ENCODE data around the gene ARMC8. TPM values are rescaled to one million over a fixed set of nuclear protein-coding genes. Genes with fewer than 3 reads are reported as not detected.

Gene ARMC8
- total RNA-seq, 1 donor from 2014 or later: 53.2 TPM

DNA sequence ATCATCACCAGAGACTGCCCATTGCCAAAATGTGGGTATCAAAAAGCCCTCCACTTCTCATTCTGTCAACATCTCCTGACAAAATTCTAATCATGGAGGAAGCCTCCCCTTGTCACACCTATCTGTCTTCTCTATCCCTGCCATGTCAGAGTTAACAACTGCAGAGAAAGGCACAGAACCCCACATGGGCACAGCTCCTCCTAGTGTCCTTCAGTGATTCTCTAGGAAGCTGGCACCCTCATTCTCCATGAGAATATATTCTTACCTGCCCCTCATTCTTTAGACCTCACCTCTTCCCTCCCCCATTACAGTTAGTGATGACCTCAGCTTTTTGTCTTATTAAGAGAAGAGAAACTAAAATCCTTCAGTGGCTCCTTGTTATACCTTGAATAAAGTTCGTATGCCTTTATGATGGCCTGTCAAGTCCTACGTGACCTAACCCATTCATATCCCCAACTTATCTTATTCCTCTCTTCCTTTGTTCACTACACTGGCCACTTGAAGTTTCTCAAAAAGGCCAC lies 97.9 kb downstream of the ARMC8 start:
- TF ChIP-seq, protein P1, sequence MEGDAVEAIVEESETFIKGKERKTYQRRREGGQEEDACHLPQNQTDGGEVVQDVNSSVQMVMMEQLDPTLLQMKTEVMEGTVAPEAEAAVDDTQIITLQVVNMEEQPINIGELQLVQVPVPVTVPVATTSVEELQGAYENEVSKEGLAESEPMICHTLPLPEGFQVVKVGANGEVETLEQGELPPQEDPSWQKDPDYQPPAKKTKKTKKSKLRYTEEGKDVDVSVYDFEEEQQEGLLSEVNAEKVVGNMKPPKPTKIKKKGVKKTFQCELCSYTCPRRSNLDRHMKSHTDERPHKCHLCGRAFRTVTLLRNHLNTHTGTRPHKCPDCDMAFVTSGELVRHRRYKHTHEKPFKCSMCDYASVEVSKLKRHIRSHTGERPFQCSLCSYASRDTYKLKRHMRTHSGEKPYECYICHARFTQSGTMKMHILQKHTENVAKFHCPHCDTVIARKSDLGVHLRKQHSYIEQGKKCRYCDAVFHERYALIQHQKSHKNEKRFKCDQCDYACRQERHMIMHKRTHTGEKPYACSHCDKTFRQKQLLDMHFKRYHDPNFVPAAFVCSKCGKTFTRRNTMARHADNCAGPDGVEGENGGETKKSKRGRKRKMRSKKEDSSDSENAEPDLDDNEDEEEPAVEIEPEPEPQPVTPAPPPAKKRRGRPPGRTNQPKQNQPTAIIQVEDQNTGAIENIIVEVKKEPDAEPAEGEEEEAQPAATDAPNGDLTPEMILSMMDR (IDR thresholded peaks at IDR 0.05; ENCODE audit: unreplicated experiment): no peak
- H3K4me1 Mint-ChIP-seq: peaks cover 10% of the 10 kb centered on the region
- DNase-seq (ENCODE audit: low spot score in 2 of 2, unreplicated experiment in 2 of 2): no peak
- no peak overlapping the region for H3K4me3 Mint-ChIP-seq
- peaks cover 20% of the 10 kb centered on the region for H3K36me3 Mint-ChIP-seq
- H3K27ac Mint-ChIP-seq: no peak overlapping the region
- H3K9me3 Mint-ChIP-seq: no peaks in the 10 kb centered on the region
- H3K27me3 Mint-ChIP-seq (ENCODE audit: low read depth): no peaks in the 10 kb centered on the region

DNA sequence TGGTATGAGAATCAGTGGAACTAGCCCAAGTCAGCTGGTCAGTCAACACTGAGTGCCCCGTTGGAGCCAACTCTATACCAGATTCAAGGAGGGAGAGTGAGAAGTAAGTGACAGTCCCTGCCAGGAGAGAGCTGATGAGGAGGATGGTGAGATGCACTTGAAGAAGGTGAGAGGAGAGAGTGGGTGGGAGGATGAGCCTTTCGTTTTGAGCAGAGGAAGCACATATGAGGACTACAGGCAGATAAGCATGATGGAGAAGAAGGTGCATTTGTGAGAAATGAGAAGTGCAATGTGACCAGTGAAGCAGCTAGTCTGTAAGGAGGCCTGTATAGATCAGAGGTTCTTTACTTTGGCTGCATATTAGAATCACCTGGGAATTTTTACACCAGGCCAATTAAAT lies 102.2 kb downstream of the ARMC8 start:
- DNase-seq (ENCODE audit: low spot score in 2 of 2, unreplicated experiment in 2 of 2): no peak
- Mint-ChIP-seq H3K36me3 (peaks cover 33% of the 10 kb centered on the region), H3K4me3 (no peak overlapping the region), H3K27me3 (ENCODE audit: low read depth) (no peaks in the 10 kb centered on the region), H3K27ac (no peak overlapping the region), H3K4me1 (peaks cover 2% of the 10 kb centered on the region), H3K9me3 (no peaks in the 10 kb centered on the region)
- TF ChIP-seq, protein P1 (IDR thresholded peaks at IDR 0.05; ENCODE audit: unreplicated experiment): no peak

DNA sequence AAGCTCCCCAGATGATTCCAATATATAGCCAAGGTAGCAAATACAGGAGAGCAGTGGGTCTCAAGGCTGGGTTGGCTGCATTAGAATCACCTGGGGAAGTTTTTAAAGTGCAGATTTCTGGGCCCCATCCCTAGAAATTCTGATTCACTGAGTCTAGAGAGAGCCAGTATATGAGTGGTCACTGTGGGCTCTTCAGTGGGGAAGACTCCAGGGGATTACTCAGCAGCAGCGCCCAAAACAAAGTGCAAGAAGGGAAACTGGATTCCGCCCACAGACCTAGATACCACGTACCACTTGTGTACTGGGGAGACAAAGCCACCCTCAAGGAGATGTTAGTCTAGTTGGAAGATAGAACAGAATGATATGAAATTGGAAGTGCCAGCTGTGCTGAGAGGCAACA lies 102.6 kb downstream of the ARMC8 start:
- TF ChIP-seq, protein P1 (IDR thresholded peaks at IDR 0.05; ENCODE audit: unreplicated experiment): no peak
- Mint-ChIP-seq H3K27ac (no peak overlapping the region), H3K27me3 (ENCODE audit: low read depth) (no peaks in the 10 kb centered on the region), H3K36me3 (peaks cover 35% of the 10 kb centered on the region), H3K4me3 (no peak overlapping the region), H3K9me3 (no peaks in the 10 kb centered on the region), H3K4me1 (peaks cover 2% of the 10 kb centered on the region)
- no peak for DNase-seq (ENCODE audit: low spot score in 2 of 2, unreplicated experiment in 2 of 2)

DNA sequence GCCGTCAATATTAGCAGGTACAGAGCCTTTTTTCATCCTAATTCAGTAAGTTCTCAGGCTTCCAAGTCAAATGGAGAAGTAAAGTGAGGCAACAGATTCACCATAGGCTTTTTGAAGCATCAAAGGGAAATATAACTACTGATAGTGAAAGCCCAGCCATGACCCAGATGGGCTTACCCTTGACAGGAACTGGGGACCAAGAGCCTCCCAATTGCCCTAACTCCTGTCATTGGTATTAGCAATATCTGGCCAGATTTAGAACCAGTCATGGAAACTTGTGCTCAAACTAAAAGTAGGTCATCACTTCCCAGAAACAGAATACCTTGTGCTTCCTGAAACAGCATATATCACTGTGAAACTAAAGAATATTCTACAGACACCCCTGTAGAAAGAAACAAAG lies 109.5 kb downstream of the ARMC8 start:
- Mint-ChIP-seq H3K36me3 (peaks cover 24% of the 10 kb centered on the region), H3K4me1 (no peaks in the 10 kb centered on the region), H3K4me3 (no peak overlapping the region), H3K27me3 (ENCODE audit: low read depth) (no peaks in the 10 kb centered on the region), H3K27ac (no peak overlapping the region), H3K9me3 (no peaks in the 10 kb centered on the region)
- DNase-seq (ENCODE audit: low spot score in 2 of 2, unreplicated experiment in 2 of 2): no peak
- TF ChIP-seq, protein P1 (IDR thresholded peaks at IDR 0.05; ENCODE audit: unreplicated experiment): no peak

DNA sequence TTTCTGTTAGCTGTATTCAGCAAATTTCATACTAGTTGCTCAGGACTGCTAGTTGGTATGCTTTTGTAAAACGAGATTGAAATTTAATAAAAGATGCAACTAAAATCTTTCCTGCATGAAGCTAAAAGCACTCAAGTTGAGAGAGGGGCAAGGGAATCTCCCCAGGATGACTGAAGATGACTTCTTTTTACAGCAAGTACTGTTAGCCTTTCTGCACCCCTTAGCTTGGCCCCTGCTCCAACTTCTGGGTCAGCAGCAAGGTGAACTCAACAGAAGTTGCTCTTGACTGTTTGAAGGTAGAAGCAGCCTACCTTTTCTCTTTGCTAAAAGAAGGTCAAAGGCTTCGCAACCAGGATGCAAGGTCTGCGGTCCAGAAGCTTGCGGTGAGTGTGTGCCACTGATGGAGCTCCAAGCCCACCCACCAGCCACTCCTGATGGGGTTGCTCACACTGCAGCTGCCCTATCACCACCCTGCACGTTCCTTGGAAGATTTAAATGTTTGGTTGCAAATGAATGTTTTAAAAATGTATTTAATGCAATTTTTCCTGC lies 110.0 kb downstream of the ARMC8 start:
- TF ChIP-seq, protein P1 (IDR thresholded peaks at IDR 0.05; ENCODE audit: unreplicated experiment): no peak
- no peak for DNase-seq (ENCODE audit: low spot score in 2 of 2, unreplicated experiment in 2 of 2)
- Mint-ChIP-seq H3K4me1 (no peaks in the 10 kb centered on the region), H3K9me3 (no peaks in the 10 kb centered on the region), H3K27me3 (ENCODE audit: low read depth) (no peaks in the 10 kb centered on the region), H3K4me3 (no peak overlapping the region), H3K36me3 (peaks cover 22% of the 10 kb centered on the region), H3K27ac (no peak overlapping the region)
